GM12875 (cell line): ENCODE measurements around the gene EFS.

Experiments used
- H3K4me3 ChIP-seq: one replicate; pipeline ENCODE4 v1.5.1; 2011; ENCODE audit warnings: low read depth, low read length, control low read depth
- TF ChIP-seq, protein P1 (sequence below): IDR thresholded peaks from 2 replicates; pipeline ENCODE4 v1.5.1; 2011; ENCODE audit warnings: low read depth, mild to moderate bottlenecking, control low read depth, inconsistent platforms, low read length, moderate library complexity, borderline replicate concordance; ENCODE audit not compliant: insufficient read depth

EFS gene

DNA sequence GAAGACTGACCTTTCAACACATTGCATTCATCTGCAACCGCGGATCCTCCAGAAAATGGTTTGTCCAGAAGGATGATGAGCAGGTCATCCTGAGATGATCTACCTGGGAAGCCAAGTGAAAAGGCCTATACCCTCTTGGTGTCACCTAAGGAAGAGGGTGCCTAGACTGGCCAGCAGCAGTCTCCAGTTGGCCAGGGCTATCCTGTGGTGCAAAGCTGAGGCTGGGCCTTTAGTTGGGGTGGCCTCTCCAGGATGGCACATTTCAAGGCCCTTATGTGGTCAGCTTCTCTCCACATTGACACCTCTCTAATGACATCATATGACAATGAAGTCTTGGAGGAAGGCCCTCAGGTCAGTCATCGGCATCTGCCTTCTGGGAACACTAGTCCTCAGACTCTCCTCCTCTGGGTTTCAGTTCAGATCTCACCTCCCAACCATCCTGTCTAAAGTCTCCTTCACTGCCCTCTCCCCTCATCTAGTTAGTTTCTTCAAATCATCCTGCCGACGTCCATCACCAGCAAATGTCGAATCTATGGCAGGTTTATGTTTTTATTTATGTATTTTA is 9.0 kb downstream of the EFS start:
- TF ChIP-seq, protein P1, sequence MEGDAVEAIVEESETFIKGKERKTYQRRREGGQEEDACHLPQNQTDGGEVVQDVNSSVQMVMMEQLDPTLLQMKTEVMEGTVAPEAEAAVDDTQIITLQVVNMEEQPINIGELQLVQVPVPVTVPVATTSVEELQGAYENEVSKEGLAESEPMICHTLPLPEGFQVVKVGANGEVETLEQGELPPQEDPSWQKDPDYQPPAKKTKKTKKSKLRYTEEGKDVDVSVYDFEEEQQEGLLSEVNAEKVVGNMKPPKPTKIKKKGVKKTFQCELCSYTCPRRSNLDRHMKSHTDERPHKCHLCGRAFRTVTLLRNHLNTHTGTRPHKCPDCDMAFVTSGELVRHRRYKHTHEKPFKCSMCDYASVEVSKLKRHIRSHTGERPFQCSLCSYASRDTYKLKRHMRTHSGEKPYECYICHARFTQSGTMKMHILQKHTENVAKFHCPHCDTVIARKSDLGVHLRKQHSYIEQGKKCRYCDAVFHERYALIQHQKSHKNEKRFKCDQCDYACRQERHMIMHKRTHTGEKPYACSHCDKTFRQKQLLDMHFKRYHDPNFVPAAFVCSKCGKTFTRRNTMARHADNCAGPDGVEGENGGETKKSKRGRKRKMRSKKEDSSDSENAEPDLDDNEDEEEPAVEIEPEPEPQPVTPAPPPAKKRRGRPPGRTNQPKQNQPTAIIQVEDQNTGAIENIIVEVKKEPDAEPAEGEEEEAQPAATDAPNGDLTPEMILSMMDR: no peak
- H3K4me3 ChIP-seq: no peak overlapping the region

DNA sequence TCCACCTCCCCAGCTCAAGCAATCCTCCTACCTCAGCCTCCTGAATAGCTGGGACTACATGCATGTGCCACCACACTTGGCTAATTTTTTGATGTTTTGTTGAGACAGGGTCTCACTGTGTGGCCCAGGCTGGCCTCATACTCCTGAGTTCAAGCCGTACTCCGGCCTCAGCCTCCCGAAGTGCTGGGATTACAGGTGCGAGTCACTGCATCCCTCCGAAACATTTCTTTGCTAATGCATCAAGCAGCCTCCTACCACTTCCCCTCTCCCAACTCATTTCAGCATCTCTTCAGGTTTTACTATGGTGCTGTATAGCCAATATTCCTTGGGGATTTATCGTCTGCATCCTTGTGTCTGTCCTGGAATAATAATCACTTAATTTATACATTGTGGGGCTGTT is 10.0 kb downstream of the EFS start:
- no peak overlapping the region for H3K4me3 ChIP-seq
- TF ChIP-seq, protein P1: no peak

DNA sequence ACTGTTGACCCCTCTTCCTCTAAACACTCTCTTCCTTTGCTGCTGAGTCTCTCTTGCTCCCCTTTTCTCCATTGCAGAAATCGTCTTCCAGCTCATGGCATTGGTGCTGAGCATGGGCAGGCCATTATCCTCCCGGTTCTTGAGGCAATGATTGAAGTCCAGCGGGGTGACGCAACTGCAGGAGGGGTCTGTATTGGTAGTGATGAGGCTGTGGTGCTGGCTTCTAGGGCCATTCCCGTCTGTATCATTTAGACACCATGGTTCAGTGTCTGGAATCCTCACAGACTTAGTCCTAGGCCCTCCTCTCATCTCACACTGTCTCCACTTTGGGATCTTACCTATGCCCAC is 11.6 kb downstream of the EFS start:
- no peak overlapping the region for H3K4me3 ChIP-seq
- TF ChIP-seq, protein P1: no peak

DNA sequence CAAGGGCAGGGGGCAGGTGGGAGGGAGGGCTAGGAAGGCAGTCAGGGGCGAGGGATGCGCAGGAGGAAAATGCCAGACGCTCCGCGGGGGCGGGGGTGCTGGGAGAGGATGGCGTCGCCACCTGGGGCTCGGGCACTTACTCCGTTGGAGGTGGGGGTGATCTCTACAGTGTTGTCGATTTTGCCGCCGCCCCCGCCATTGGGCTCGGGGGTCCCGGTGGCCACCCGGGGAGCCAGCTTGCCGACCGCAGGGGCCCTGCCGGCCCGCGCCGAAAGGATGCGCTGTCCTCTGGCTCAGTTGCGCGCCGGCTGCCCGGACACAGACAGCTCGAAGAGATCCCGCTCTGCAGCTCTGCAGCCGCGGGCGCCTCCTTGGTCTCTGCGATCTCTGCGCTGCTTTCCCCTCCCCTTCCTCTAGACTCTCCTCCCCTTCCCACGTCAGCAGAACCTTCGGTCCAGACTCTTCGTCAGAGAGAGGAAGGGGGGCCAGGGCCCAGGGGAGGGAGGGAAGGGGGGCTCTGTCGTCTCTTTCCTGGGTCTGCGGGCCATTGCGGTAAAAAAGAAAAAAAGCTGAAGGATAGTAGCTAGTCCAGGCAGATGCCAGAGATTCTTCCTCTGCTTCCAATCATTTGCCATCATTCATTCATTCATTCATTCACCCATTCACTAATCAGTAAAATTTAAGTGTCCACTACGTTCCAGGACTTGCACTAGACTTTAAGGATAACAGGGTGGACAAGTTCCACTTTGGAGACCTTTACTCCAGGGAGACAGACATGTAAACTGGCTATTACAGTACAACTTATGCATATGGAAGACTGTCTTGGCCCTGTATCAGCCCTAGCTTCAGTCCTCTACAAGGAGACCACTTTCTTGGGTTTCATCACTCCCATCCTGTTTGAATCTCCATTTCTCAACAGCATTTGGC is 12.2 kb downstream of the EFS start, which contains the start of gene SLC22A17:
Gene SLC22A17 (minus strand): TSS at position 382 of the 927 bp plus-strand sequence.
- TF ChIP-seq, protein P1: no peak
- H3K4me3 ChIP-seq: no peak within 1 kb of the TSS

DNA sequence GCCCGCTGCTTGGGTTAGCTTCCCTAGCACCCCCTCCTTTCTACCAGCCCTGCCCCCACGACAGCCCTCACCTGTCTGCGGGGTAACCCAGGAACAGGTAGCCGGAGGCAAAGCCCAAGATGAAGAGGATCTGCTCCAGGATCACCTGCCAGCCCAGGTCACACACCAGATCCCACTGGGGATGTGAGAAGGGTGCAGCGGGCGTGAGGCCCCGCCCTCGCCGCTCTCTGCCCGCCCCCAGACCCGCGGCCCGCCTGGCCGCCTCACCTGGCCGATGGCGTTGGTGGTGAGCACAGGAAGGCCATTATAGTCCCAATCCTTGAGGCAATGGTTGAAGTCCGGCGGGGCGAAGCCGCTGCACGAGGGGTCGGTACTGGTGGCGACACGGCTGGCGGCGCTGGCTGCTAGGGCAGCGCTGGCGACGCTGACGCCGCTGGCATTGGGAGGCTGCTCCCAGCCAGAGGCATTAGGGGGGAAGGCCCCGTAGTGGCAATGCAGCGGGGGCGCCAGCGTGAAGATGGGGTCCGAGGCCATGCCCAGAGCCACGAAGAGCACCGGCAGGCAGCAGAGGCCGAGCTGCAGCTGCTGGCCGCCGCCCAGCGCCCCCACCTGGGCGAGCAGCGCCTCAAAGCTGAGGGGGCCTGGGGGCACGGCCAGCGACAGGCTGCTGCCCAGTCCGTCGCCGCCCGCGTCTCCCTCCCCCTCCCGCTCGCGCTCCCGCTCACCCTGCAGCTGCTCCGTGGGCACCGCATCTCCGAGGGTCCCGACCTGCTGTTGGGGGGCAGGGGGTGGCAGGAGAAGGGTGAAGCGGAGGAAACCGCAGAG is 13.1 kb downstream of the EFS start:
- H3K4me3 ChIP-seq: no peak overlapping the region
- TF ChIP-seq, protein P1: no peak

DNA sequence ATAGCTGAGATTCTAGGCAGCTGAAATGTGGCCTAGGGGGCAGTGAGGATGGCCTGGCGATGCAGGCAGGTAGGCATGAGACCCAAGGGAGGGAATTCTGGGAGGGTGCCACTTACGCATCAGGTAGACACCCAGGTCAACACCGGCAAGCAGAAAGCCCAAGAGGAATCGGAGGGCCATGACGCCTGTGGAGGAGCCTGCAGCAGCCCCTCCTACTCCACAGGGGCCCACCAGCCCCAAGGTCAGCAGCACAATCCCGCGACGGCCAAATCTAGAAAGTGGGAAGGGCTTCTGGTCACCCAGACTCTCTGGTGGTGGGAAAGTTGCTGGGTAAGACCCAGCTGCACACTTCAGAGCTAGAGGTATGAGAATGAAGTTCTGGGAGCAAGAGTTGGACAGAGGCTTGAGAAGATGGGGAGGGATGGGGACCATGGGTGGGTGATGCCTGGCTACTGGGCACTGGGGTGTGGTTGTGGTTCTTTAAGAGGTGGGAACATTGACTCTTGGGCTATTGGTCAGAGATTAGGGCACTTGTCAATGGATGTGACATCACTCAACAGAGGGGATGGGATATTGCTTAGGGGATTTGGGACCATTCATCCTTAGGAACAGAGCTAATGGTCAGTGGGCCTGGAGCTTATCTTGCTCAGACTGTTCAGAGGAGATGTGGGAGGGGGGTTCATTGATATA is 15.7 kb downstream of the EFS start:
- TF ChIP-seq, protein P1: no peak
- H3K4me3 ChIP-seq: no peak overlapping the region
